NT2/D1 (cell line): ENCODE measurements around the gene INIP.

Source experiments
- DNase-seq: peaks from one replicate; pipeline ENCODE4 v3.0.0-alpha.2; 2011; ENCODE audit warnings: low read depth, low spot score
- H3K27me3 ChIP-seq: 2 replicates; pipeline ENCODE4 v1.6.0; 2011; ENCODE audit warnings: mild to moderate bottlenecking; ENCODE audit not compliant: insufficient read length, insufficient read depth
- H3K36me3 ChIP-seq: 2 replicates; pipeline ENCODE4 v1.6.1; 2011; ENCODE audit warnings: mild to moderate bottlenecking, low read length, mixed read lengths; ENCODE audit not compliant: insufficient read depth, insufficient read length
- H3K4me1 ChIP-seq: 2 replicates; pipeline ENCODE4 v1.5.1; 2011; ENCODE audit not compliant: insufficient read depth, insufficient read length
- H3K4me3 ChIP-seq: 2 replicates; pipeline ENCODE4 v1.5.1; 2011; ENCODE audit warnings: low read depth; ENCODE audit not compliant: insufficient read length
- H3K9ac ChIP-seq: 2 replicates; pipeline ENCODE4 v1.6.0; 2011; ENCODE audit warnings: low read depth; ENCODE audit not compliant: insufficient read length
- H3K9me3 ChIP-seq: 2 replicates; pipeline ENCODE4 v1.5.1; 2011; ENCODE audit warnings: mild to moderate bottlenecking, low read length; ENCODE audit not compliant: insufficient read depth
- SUZ12 ChIP-seq: IDR thresholded peaks from 2 replicates; pipeline ENCODE4 v1.6.1; 2011; ENCODE audit not compliant: insufficient read length, insufficient read depth; ENCODE audit errors: extremely low read depth
- YY1 ChIP-seq: IDR thresholded peaks from 2 replicates; pipeline ENCODE4 v1.6.1; 2011; ENCODE audit not compliant: insufficient read length, insufficient read depth
- ZNF274 ChIP-seq: IDR thresholded peaks from 2 replicates; pipeline ENCODE4 v1.6.1; 2011; ENCODE audit warnings: mild to moderate bottlenecking, low read depth, low read length

INIP gene

DNA sequence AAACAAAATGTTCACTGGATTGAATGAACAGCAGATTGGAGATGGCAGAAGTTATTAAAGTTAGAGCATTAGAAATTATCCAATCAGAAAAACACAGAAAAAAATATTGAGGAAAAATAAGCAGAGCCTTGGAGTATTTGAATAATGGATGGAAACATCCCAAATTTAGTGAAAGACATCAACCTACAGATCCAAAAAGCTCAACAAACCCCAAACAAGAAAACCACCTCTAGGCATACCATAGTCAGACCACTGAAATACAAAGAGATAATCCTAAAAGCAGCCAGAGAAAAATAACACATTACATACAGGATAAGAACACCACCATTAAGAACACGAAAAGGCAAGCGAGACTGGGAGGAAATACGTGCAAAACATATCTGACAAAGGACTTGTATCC lies 5.2 kb downstream of the INIP start:
- Histone ChIP-seq H3K4me3 (no peak overlapping the region), H3K36me3 (peaks cover 12% of the 10 kb centered on the region), H3K27me3 (no peaks in the 10 kb centered on the region), H3K9me3 (0 out of 2 replicates have a peak, but pooled peaks cover 6% of the 10 kb centered on the region), H3K4me1 (no peaks in the 10 kb centered on the region), H3K9ac (no peak overlapping the region)
- no peak for DNase-seq
- TF ChIP-seq ZNF274 (no peak), SUZ12 (no peak), YY1 (no peak)

DNA sequence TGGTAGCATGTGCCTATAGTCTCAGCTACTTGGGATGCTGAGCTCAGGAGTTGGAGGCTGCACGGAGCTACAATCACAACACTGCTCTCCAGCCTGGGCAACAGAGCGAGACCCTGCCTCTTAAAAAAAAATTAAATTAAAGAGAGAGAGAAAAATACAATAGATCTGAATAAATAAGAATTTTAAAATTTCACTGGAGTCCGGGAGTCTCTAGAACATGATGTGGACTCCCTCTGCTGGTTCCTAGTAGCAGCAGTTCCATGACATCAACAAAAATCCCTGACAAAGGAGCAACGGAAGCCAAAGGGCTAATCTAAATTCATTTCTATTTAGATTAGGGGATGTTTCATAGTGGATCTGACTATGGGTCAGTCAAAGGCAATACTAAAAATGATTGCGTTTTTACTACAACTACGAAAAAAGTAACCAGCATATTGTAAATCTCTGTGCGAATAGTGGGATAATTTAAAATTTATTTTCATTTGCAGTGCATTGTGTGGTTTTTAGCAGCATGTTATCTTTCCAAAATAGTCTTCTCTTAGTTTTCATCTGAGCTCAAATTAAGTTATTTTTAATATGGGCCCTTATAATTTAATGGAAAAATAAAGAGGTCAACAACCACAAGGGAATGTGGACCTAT lies 6.7 kb downstream of the INIP start:
- Histone ChIP-seq H3K9me3 (0 out of 2 replicates have a peak, but pooled peaks cover 6% of the 10 kb centered on the region), H3K36me3 (peaks cover 10% of the 10 kb centered on the region), H3K9ac (no peak overlapping the region), H3K27me3 (no peaks in the 10 kb centered on the region), H3K4me1 (no peaks in the 10 kb centered on the region), H3K4me3 (no peak overlapping the region)
- DNase-seq, result peak; percentile 22
- TF ChIP-seq YY1, result no peak
- no peak for TF ChIP-seq SUZ12
- TF ChIP-seq ZNF274, result no peak

DNA sequence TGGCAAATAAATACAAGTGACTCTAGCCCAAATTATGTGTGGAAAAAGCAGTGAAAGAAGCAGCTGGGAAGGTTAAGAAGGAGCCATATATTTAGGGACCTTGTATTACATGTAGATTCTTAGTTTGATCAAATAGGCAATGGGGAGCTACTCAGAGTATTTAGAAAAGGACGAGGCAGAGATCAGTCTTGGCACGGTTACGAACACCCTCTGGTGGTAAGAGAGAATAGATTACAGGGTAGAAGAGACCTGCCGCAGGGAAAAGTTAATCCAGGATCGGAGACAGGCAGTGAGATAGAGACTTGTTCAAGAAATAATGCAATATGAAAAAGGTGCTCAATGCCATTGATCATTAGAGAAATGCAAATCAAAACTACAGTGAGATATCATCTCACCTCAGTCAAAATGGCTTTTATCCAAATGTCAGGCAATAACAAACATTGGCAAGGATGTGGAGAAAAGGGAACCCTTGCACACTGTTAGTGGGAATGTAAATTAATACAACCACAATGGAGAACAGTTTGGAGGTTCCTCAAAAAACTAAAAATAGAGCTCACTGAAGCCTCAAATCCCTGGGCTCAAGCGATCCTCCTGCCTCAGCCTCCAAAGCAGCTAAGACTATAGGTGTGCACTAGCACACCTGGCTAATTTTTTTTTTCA lies 12.0 kb downstream of the INIP start:
- Histone ChIP-seq H3K4me3 (no peak overlapping the region), H3K9ac (no peak overlapping the region), H3K36me3 (peaks cover 21% of the 10 kb centered on the region), H3K27me3 (no peaks in the 10 kb centered on the region), H3K4me1 (no peaks in the 10 kb centered on the region), H3K9me3 (no peaks in the 10 kb centered on the region)
- no peak for TF ChIP-seq YY1
- TF ChIP-seq SUZ12, result no peak
- TF ChIP-seq ZNF274, result no peak
- DNase-seq, result peak; percentile 22

DNA sequence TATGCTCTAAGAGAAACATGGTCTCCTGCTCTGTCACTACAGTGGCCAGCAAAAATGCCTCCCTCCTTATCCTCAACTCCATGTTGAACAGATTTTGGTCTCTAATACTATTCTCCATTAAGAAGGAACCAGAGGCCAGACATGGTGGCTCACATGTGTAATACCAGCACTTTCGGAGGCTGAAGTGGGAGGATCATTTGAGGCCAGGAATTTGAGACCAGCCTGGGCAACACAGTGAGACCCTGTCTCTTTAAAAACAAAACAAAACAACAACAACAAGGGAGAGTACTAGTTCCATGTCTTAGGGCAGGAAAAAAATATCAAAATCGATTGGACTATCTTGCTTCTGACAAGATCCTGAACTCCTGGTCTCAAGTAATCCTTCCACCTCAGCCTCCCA lies 14.6 kb downstream of the INIP start:
- no peak for TF ChIP-seq ZNF274
- TF ChIP-seq SUZ12, result no peak
- no peak for TF ChIP-seq YY1
- Histone ChIP-seq H3K27me3 (no peaks in the 10 kb centered on the region), H3K4me3 (no peak overlapping the region), H3K36me3 (peaks cover 34% of the 10 kb centered on the region), H3K4me1 (no peaks in the 10 kb centered on the region), H3K9ac (no peak overlapping the region), H3K9me3 (no peaks in the 10 kb centered on the region)
- DNase-seq, result no peak

DNA sequence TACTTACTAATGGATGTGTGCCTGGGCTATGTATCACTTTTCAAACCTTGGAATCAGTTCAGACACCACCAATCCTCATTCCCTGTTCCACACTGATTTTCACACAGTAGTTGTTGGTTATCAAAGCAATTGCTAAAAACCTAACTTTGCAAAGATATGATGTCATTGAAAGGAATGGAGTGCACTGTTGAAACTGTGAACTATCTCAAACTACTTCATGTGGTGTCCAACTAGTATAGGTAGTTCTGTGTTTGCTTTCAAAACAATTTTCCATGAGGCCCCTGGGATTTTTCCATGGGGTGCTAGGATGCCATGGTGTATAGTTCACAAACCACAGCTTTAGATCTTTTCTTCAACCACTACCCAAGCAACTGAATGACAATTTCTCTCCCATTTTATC lies 17.8 kb downstream of the INIP start:
- DNase-seq, result no peak
- H3K36me3 ChIP-seq, result peaks cover 47% of the 10 kb centered on the region
- no peaks in the 10 kb centered on the region for H3K9me3 ChIP-seq
- no peaks in the 10 kb centered on the region for H3K4me1 ChIP-seq
- TF ChIP-seq YY1 (no peak), SUZ12 (no peak), ZNF274 (no peak)
- H3K27me3 ChIP-seq, result no peaks in the 10 kb centered on the region
- no peak overlapping the region for H3K4me3 ChIP-seq
- no peak overlapping the region for H3K9ac ChIP-seq

DNA sequence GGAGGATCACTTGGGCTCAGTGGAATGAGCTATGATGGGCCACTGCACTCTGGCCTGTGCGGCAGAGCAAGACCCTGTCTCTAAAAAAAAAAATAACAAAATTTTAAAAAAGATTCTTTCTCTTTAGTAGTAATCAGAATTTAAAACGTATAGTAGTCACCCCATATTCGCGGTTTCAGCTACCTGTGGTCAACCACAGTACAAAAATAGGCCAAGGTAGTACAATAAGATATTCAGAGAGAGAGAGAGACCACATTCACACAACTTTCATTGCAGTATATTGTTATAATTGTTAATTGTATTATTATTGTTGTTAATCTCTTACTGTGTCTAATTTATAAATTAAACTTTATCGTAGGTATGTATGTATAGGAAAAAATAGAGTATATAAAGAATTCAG lies 18.7 kb downstream of the INIP start:
- TF ChIP-seq SUZ12 (no peak), ZNF274 (no peak), YY1 (no peak)
- Histone ChIP-seq H3K4me1 (no peaks in the 10 kb centered on the region), H3K4me3 (no peak overlapping the region), H3K9me3 (no peaks in the 10 kb centered on the region), H3K27me3 (no peaks in the 10 kb centered on the region), H3K9ac (no peak overlapping the region), H3K36me3 (peaks cover 47% of the 10 kb centered on the region)
- DNase-seq, result no peak

DNA sequence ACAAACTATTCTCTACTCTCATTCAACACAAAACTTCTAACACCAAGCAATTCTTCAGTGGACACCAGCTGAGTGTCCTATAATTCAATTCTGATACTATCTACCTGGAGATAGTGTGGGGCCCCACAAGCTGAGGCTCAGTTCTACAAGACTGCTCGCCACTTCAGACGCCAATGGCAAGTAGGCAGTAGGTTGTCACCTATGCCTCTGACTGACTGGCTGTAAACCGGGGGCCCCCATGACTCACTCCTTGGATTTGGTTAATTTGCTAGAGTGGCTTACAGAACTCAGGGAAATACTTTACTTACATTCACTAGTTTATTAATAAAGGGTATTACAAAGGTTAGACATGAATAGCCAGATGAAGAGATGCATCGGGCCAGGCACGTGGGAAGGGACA lies 21.5 kb downstream of the INIP start:
- no peaks in the 10 kb centered on the region for H3K4me1 ChIP-seq
- no peak for DNase-seq
- no peaks in the 10 kb centered on the region for H3K27me3 ChIP-seq
- no peak overlapping the region for H3K4me3 ChIP-seq
- H3K9ac ChIP-seq, result no peak overlapping the region
- peaks cover 51% of the 10 kb centered on the region for H3K36me3 ChIP-seq
- TF ChIP-seq ZNF274 (no peak), SUZ12 (no peak), YY1 (no peak)
- H3K9me3 ChIP-seq, result no peaks in the 10 kb centered on the region
